HG03135 (cell line): ENCODE data around the gene MTFR1L.

Experiments
- ATAC-seq: cut with Tn5 transposase; IDR thresholded peaks from one replicate; pipeline ENCODE4 v1.9.1; 2021; ENCODE audit warnings: mild to moderate bottlenecking, moderate library complexity; ENCODE audit not compliant: unreplicated experiment

The MTFR1L gene

DNA sequence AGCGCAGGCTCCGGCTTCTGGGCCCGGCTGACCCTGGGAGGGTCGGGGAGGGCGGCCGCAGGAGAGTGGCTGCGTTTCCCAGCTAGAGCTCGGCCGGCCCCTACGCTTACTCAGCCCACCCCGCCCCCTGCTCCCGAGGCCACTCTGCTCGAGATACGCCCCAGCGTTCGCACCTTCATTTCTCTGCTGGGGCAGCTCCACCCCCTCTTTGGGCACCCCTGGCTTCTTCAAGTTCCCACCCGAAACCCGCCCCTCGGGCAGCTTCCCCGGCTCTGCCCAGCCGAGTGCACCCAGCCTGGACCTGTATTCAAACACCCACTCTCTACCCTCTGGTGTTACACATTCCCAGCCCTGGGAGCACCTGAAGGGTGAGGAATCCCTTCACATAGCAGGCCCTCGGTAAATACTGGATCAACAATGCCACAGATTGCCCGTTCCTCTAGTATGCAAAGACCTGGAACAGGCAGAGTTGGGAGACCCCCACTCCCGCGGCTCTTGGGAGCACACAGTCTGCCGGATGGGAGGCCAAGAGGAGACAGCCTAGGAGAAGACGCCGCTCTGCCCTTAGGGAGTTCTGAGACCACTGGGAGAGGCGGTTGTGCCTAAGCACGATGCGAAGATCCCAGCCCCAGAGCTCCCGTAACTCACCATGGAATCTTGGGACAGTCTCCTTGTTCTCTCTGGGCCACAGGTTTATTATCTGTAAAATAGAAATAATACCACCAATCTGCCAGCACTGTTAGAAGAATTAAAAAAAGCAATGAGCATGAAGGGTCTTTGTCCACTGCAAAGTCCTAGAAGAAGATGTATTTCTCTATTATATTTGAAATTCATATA, 56.3 kb downstream of the MTFR1L start:
- no peak for ATAC-seq

- ATAC-seq: no peak
Measured at GRCh38 chr1:25876693-25877077, 56.9 kb downstream of the MTFR1L start.

DNA sequence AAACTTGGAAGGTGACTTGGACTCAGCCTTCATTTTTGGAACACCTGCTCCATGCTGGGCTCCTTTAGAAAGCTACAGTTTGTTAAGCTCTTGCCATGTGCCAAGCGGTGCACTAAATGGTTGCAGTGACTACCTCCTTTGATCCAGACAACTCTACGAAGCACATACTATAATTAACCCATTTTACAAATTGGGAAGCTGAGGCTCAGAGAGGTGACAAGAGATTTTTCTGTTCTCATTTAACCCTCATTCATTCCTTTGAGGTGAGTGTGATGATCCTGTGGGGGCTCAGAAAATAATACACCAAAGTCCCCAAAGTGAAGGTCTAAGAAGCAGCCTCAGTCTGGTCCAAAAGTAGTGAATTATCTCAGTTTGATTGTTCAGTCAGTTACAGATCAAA, 57.4 kb downstream of the MTFR1L start:
- no peak for ATAC-seq

DNA sequence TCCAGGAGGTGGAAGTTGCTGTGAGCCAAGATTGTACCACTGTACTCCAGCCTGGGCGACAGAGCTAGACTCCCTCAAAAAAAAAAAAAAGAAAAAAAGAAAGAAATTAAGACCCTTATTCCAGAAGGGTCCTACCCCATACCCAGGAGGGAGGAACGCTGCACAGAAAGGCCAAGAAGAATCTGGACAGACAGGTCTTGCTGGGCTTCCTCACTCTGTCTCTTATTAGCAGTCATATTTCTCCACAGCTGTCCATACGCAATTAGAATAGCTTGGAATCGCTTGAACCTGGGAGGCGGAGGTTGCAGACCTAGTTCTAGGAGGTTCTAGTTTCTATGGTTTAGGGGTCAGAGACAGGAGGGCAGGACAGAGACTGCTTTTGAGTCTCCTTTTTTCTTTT, 58.9 kb downstream of the MTFR1L start:
- no peak for ATAC-seq

- no peak for ATAC-seq
Measured at GRCh38 chr1:25879675-25880074, 59.9 kb downstream of the MTFR1L start.

GRCh38 chr1:25880518-25880917, 60.8 kb downstream of the MTFR1L start:
- ATAC-seq: no peak

DNA sequence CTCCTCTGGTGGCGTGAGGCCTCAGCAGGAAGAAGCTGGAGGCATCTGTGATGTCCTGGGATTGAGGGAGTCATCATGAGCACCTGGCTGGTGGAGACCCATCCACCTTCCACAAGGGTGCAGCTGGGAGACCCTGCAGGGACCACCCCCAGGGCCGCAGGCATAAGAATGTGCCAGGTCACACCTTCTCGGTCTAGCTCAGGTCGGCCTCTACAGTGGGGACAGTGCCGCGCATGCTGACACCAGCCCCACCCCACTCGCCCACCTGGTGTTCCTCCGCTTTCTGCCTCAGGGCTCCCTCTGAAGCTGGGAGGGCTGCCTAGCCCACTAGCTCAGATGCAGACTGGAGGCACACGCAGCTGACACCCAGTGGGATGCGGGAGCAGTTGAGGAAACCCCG, 61.5 kb downstream of the MTFR1L start:
- no peak for ATAC-seq
